Measurements from ENCODE around the gene SMIM41. TPM values are rescaled to one million over a fixed set of nuclear protein-coding genes. Genes with fewer than 3 reads are reported as not detected.

SMIM41 gene
- total RNA-seq, 4 donors from 2014 or later = 1.4 to 6.6 TPM; not detected in 2

DNA sequence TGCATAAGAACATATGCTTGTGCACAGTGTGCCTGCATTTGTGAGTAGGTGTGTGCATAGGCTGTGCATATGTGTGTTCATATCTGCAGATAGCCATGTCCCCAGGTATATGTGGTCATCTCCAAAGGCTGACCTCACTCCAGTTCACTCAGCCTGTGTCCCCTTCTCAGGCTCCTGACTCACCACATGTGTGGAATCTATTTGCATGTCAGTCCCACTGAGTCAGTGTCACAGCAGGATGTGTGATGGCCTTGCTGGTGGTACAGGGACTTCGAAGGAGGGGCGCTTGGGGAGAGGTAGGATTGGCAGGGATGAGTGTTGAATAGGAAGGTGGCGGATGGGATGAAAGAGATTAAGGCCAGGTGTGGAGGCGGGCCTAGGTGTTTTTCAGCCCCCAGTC is 76.8 kb downstream of the SMIM41 start:
- TF ChIP-seq, protein P1, sequence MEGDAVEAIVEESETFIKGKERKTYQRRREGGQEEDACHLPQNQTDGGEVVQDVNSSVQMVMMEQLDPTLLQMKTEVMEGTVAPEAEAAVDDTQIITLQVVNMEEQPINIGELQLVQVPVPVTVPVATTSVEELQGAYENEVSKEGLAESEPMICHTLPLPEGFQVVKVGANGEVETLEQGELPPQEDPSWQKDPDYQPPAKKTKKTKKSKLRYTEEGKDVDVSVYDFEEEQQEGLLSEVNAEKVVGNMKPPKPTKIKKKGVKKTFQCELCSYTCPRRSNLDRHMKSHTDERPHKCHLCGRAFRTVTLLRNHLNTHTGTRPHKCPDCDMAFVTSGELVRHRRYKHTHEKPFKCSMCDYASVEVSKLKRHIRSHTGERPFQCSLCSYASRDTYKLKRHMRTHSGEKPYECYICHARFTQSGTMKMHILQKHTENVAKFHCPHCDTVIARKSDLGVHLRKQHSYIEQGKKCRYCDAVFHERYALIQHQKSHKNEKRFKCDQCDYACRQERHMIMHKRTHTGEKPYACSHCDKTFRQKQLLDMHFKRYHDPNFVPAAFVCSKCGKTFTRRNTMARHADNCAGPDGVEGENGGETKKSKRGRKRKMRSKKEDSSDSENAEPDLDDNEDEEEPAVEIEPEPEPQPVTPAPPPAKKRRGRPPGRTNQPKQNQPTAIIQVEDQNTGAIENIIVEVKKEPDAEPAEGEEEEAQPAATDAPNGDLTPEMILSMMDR (IDR thresholded peaks at IDR 0.05) = no peak
- TF ChIP-seq POLR2A (IDR thresholded peaks at IDR 0.05) = no peak
- no peaks in the 10 kb centered on the region for H3K36me3 ChIP-seq
- no peak overlapping the region for H3K27ac ChIP-seq
- no peaks in the 10 kb centered on the region for H3K9me3 ChIP-seq
- H3K4me1 ChIP-seq = peaks cover 0 to 18% (median 9%) of the 10 kb centered on the region in 4 donors
- DNase-seq = peak in 1 of 3 donors; percentile 42
- no peak overlapping the region for H3K4me3 ChIP-seq
- no peaks in the 10 kb centered on the region for H3K27me3 ChIP-seq

DNA sequence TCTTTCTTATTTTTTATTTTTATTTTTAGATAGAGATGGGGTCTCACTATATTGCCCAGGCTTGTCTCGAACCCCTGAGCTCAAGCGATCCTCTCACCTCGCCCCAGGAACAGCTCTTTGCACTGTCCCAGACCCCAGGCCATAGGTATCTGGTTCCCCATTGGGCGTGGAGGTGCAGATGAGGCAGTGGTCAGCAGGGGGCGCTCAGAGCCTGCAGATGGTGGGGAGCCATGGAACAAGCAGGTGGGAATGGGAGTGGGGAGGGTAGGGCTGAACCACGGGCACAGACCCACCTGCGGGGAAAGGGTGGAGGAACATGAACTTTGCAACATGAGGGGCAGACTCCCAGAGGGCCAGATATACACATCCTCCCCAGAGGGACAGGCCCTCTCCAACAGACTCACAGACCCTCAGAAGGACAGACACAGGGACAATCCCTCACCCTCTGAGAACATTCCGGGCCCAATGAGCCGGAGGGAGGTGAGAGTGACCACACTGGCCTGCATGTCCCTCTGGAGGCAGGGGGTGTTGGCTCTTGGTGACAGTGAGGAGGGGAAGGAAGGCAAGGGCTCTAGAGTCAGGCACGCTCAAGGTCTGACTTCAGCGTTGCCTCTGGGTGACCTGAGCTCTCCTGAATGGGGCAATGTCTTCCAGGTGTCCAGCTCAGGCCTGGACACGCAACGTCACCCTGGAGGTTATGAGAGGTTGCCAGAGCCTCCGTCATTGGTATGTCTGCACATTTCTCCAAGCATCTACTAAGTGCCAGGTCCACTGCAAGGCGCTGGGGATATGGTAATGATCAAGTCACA is 77.5 kb downstream of the SMIM41 start:
- no peaks in the 10 kb centered on the region for H3K27me3 ChIP-seq

DNA sequence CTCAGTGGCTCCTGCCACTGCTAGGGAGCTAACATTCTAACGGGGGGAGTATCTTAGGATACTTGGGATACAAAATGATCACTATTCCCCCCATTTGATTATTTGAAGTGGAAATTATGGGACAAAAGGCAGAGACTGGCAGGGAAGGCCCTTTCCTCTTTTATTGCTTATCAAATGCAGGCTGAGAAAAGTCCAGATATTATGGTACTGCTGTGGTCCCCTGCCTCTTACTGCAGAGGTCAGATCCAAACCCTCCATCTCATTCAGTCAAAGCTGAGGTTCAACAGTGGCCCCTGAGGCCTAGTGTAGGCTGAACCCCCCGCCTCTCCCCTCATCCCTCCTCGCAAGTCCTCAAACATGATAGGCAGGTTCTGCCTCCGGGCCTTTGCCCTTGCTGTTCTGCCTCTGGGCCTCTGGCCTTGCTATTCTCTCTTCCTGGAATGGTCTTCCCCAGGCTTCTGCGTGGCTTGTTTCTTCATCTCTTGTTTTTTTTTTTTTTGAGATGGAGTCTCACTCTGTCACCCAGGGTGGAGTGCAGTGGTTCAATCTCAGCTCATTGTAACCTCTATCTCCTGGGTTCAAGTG is 78.2 kb downstream of the SMIM41 start:
- no peak for DNase-seq
- Histone ChIP-seq H3K4me3 (no peak overlapping the region), H3K27ac (no peak overlapping the region)

More for the DNA sequence above, 77.5 kb downstream of the SMIM41 start:
- TF ChIP-seq POLR2A (IDR thresholded peaks at IDR 0.05) = no peak
- TF ChIP-seq, protein P1 (IDR thresholded peaks at IDR 0.05) = peak; percentile 44 to 92 (median 86)
- Histone ChIP-seq H3K4me3 (no peak overlapping the region), H3K9me3 (no peaks in the 10 kb centered on the region), H3K36me3 (no peaks in the 10 kb centered on the region), H3K4me1 (peaks cover 0 to 14% (median 6%) of the 10 kb centered on the region in 4 donors), H3K27ac (no peak overlapping the region)
- DNase-seq = peak; percentile 47 to 87 (median 86)

More for the DNA sequence above, 78.2 kb downstream of the SMIM41 start:
- TF ChIP-seq POLR2A (IDR thresholded peaks at IDR 0.05) = no peak
- TF ChIP-seq, protein P1 (IDR thresholded peaks at IDR 0.05) = no peak
- Histone ChIP-seq H3K36me3 (no peaks in the 10 kb centered on the region), H3K27me3 (no peaks in the 10 kb centered on the region), H3K4me1 (peaks cover 0 to 7% (median 0%) of the 10 kb centered on the region in 4 donors), H3K9me3 (no peaks in the 10 kb centered on the region)

Other genes starting within 250 kb of the SMIM41 start
- under 1 TPM in 1 of 4 donors, not detected in 3; 0.19 TPM for gene FIGNL2, start 231.0 kb upstream of the SMIM41 start, total RNA-seq
- gene ANKRD33, start 191.6 kb upstream of the SMIM41 start, total RNA-seq = not detected
- gene ACVRL1, start 172.2 kb upstream of the SMIM41 start, total RNA-seq = 100 to 1,000 TPM in 1 of 4 donors, 10 to 100 TPM in 3; 46.4 to 169 (median 56.8) TPM
- gene ACVR1B, start 128.0 kb upstream of the SMIM41 start, total RNA-seq = 10 to 100 TPM in 3 of 4 donors, 1 to 10 TPM in 1; 9.1 to 71.6 (median 59.2) TPM
- 100 to 1,000 TPM in 1 of 4 donors, 10 to 100 TPM in 1, 1 to 10 TPM in 2; 1.2 to 112 (median 16.2) TPM for gene TAMALIN, start 72.8 kb upstream of the SMIM41 start, total RNA-seq
- gene NR4A1, start 28.3 kb upstream of the SMIM41 start, total RNA-seq = 100 to 1,000 TPM in 1 of 4 donors, 10 to 100 TPM in 2, 1 to 10 TPM in 1; 3.9 to 265 (median 42.2) TPM
- 10 to 100 TPM; 31.5 to 39.6 (median 33.9) TPM for gene ATG101, start 9.7 kb upstream of the SMIM41 start, total RNA-seq
- gene KRT80, start 112.3 kb downstream of the SMIM41 start, total RNA-seq = under 1 TPM in 2 of 4 donors, not detected in 2; 0.13 to 0.38 TPM
- gene KRT7, start 153.5 kb downstream of the SMIM41 start, total RNA-seq = 1 to 10 TPM in 1 of 4 donors, under 1 TPM in 1, not detected in 2; 0.67 to 1.2 TPM
- gene KRT86, start 194.9 kb downstream of the SMIM41 start, total RNA-seq = not detected
- gene KRT81, start 211.8 kb downstream of the SMIM41 start, total RNA-seq = not detected
- not detected for gene KRT83, start 241.7 kb downstream of the SMIM41 start, total RNA-seq